Central memory CD8-positive, alpha-beta T cell (primary cell): ENCODE data around the gene KCTD12.

ENCODE experiments used
- ATAC-seq: fragments of 150-1000 bp; cut with Tn5 transposase; replicated peaks from 2 replicates; pipeline ENCODE4 v1.10.0; 2022; ENCODE audit warnings: mild to moderate bottlenecking, moderate FRiP score, moderate number of reproducible peaks; ENCODE audit not compliant: poor library complexity, severe bottlenecking; ENCODE audit errors: extremely low read depth
- DNase-seq, 2 donors: peaks; one replicate each; pipeline ENCODE4 v3.0.0; 2021; ENCODE audit warnings: low spot score in 2 of 2
- H3K27ac Mint-ChIP-seq: one replicate; pipeline ENCODE4 v1.8.0; 2022; ENCODE audit warnings: low read depth, mild to moderate bottlenecking, moderate library complexity, mixed read lengths
- H3K27me3 Mint-ChIP-seq: one replicate; pipeline ENCODE4 v1.8.0; 2022; ENCODE audit warnings: mixed read lengths
- H3K36me3 Mint-ChIP-seq: one replicate; pipeline ENCODE4 v1.8.0; 2022; ENCODE audit warnings: mild to moderate bottlenecking, moderate library complexity, mixed read lengths; ENCODE audit not compliant: insufficient read depth
- H3K4me1 Mint-ChIP-seq: one replicate; pipeline ENCODE4 v1.8.0; 2022; ENCODE audit warnings: mixed read lengths
- H3K4me3 Mint-ChIP-seq: one replicate; pipeline ENCODE4 v1.8.0; 2022; ENCODE audit warnings: mild to moderate bottlenecking, moderate library complexity, mixed read lengths
- H3K9me3 Mint-ChIP-seq: one replicate; pipeline ENCODE4 v1.8.0; 2022; ENCODE audit warnings: mixed read lengths

Gene KCTD12

DNA sequence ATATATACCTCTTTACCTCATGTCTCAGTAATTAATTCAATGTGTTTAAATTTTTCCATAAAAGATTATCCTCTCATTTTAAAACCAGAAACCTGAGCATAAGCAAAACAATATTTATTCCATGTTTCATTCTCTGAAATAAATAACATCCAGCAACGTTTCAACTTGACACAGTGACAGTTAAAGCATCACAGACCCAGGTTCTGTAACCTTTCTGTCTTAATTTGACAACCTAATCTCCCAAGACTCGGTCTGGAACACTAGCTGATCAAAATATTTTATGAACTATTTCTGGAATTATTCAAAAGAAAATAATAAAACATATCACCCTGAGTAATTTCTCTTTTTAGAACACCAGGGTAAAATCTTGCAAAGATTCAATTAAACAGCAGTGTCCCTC is 40.3 kb downstream of the KCTD12 start:
- no peak overlapping the region for H3K27ac Mint-ChIP-seq
- H3K9me3 Mint-ChIP-seq, result no peaks in the 10 kb centered on the region
- peaks cover 15% of the 10 kb centered on the region for H3K27me3 Mint-ChIP-seq
- H3K4me1 Mint-ChIP-seq, result no peaks in the 10 kb centered on the region
- ATAC-seq (no peak), DNase-seq (no peak)
- H3K4me3 Mint-ChIP-seq, result no peak overlapping the region
- no peaks in the 10 kb centered on the region for H3K36me3 Mint-ChIP-seq

DNA sequence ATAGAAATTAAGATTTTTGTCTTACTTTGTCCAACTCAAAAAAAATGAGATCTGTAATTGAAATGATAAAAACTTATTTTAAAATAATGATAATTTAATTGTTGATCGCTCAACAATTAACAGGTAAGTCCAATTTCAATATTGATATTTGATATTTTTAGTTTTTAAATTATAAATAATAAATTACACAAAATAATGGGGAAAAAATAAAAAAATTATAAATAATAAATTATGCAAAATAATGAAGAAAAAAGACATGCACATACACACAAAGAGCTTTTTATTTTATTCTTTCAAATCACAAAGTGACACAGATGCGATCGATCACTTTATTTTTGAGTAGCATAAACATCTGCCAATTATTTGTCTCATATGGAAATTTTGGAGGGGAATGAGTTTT is 40.8 kb downstream of the KCTD12 start:
- Mint-ChIP-seq H3K9me3 (no peaks in the 10 kb centered on the region), H3K4me1 (no peaks in the 10 kb centered on the region), H3K27ac (no peak overlapping the region), H3K4me3 (no peak overlapping the region), H3K27me3 (peaks cover 17% of the 10 kb centered on the region), H3K36me3 (no peaks in the 10 kb centered on the region)
- no peak for DNase-seq
- ATAC-seq, result no peak

DNA sequence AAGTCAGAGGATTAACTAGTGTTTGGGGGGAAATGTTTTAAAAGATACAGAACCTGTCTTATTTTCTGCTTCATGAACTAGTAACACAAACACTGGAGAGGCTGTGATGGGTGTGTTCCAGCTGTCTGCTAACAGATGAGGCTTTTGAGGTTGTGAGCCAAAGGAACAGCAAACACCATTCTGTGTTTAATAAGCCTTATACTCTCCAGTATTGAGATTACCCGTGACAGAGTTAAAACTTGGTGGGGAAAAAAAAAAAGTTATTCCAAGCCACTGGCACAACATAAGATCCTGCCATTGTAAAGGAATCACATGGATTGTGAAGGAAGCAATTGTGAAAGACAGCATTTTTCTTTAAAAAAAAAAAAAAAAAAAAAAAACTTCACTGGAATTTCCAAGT is 48.4 kb downstream of the KCTD12 start:
- ATAC-seq (no peak), DNase-seq (no peak)
- Mint-ChIP-seq H3K27ac (no peak overlapping the region), H3K27me3 (peaks cover 65% of the 10 kb centered on the region), H3K4me3 (no peak overlapping the region), H3K9me3 (no peaks in the 10 kb centered on the region), H3K4me1 (no peaks in the 10 kb centered on the region), H3K36me3 (no peaks in the 10 kb centered on the region)

DNA sequence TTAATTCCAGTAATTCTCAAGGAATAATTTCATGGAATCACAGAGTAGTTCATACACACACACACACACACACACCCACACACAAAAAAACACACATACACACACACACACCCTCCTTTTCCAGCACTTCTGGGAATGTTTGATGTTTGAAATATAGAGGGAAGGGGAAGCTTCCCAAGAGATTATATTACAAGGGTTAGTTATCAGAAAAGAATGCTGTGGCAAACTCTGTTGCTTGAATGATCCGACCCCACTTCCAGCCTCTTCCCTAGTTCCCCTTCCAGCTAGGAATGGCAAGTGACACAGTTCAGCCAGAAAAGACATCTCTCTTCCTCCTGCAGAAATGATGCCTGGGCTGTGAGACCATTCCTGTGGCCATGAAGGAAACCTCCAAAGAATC is 49.9 kb downstream of the KCTD12 start:
- Mint-ChIP-seq H3K9me3 (no peaks in the 10 kb centered on the region), H3K36me3 (no peaks in the 10 kb centered on the region), H3K4me3 (no peak overlapping the region), H3K4me1 (no peaks in the 10 kb centered on the region), H3K27me3 (peaks cover 68% of the 10 kb centered on the region), H3K27ac (no peak overlapping the region)
- ATAC-seq, result no peak
- no peak for DNase-seq

DNA sequence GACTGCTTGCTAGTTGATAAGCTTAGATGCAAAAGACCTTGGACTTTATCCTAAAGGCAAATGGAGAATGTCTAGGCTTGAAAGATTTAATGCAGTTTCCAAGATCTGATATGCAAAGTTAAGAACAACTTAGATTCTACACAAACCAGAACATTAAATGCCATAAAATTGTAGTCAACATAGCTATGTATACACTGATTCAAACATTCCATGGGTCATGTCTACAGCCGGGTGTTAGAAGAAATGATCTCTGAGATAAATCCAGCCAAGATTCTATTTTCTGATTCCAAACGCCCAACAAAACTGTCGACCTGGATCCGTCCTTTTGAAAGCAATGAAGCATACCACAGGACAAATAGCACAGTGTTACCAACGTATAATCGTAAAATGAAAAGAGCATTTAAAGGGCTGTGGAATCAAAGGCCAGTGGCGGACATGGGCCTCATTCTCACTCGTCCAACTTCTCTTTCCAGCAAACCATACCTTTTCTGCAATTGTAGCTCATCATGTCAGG is 52.7 kb downstream of the KCTD12 start:
- H3K36me3 Mint-ChIP-seq, result no peaks in the 10 kb centered on the region
- DNase-seq (no peak), ATAC-seq (no peak)
- H3K4me3 Mint-ChIP-seq, result no peak overlapping the region
- H3K4me1 Mint-ChIP-seq, result no peaks in the 10 kb centered on the region
- H3K27ac Mint-ChIP-seq, result no peak overlapping the region
- peaks cover 71% of the 10 kb centered on the region for H3K27me3 Mint-ChIP-seq
- no peaks in the 10 kb centered on the region for H3K9me3 Mint-ChIP-seq

DNA sequence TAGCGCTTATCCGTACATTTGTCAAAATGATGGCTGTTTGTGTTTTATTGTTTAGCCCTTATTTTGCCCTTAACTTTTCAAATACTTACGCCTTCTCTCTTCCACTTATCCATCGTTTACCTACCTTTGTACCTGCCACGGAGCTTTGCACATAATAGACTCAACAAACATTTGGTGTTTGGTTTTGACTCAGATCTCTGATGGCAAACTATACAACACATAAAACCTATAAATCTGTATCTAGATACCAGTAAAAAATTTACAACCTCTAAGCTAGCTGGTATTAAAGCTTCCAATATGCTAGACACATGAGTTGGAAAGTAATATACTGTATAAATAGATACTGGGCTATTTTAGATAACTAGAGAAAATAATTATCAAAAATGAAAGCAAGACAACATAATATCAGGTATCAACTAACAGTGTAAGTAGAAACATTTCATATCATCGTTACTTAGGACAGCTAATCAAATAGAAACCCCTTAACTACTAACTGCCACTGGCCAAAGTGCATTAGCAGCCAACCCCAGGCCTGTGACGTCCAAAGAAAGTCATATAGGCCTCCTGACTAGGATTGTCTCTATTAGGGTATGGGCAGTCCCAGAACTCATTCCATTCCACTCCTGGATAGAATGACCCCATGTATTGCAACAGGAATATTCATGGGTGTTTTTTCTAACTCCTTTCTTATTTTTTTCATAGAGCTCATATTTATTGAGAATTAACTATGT is 53.8 kb downstream of the KCTD12 start:
- Mint-ChIP-seq H3K27me3 (peaks cover 69% of the 10 kb centered on the region), H3K9me3 (no peaks in the 10 kb centered on the region), H3K4me1 (no peaks in the 10 kb centered on the region)

DNA sequence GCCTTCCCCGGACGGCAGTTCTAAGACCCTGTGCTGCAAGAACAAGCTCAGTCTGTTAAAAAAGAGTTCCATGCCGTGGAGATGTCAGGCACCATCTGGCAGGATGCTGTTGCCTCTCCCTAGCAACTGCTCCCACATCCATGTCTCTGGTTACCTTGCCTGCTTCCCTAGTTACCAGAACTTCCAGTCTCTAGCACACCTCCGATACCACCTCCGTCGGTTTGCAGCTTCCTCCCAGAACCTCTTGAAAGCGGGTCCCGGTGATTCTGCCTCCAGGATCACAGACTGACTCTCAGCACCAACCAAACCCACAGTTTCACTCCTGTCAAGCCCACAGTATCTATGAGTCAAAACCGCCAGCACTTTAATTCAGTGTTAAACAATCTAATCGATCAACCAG is 55.4 kb downstream of the KCTD12 start:
- DNase-seq (no peak), ATAC-seq (no peak)
- Mint-ChIP-seq H3K4me1 (no peaks in the 10 kb centered on the region), H3K36me3 (no peaks in the 10 kb centered on the region), H3K27ac (no peak overlapping the region), H3K27me3 (peaks cover 53% of the 10 kb centered on the region), H3K9me3 (no peaks in the 10 kb centered on the region), H3K4me3 (no peak overlapping the region)

More for the DNA sequence above, 53.8 kb downstream of the KCTD12 start:
- DNase-seq (no peak), ATAC-seq (no peak)
- no peaks in the 10 kb centered on the region for H3K36me3 Mint-ChIP-seq
- H3K4me3 Mint-ChIP-seq, result no peak overlapping the region
- H3K27ac Mint-ChIP-seq, result no peak overlapping the region
